Uterus (tissue), 4 donors: ENCODE data around the gene SFSWAP. TPM values are rescaled to one million over a fixed set of nuclear protein-coding genes. Genes with fewer than 3 reads are reported as not detected.

Experiments used
- DNase-seq, 2 donors: peaks; one replicate each; pipeline ENCODE4 v3.0.0-alpha.2; 2019 to 2020
- H3K27ac ChIP-seq, 2 donors: fragments of 200-600 bp; sonication (generic); 1 replicate in 1 of 2; 2 replicates in 1 of 2; pipeline ENCODE4 v1.5.1; 2016 to 2018
- H3K27me3 ChIP-seq, 2 donors: fragments of 200-600 bp; sonication (generic); one replicate each; pipeline ENCODE4 v1.5.1; 2018 to 2019; ENCODE audit warnings: control low read depth in 1 of 2
- H3K36me3 ChIP-seq, 2 donors: fragments of 200-600 bp; sonication (generic); one replicate each; pipeline ENCODE4 v1.5.1; 2019; ENCODE audit warnings: control low read depth in 1 of 2
- H3K4me1 ChIP-seq, 2 donors: fragments of 200-600 bp; sonication (generic); one replicate each; pipeline ENCODE4 v1.5.1; 2018 to 2019; ENCODE audit warnings: control low read depth in 1 of 2
- H3K4me3 ChIP-seq, 2 donors: fragments of 200-600 bp; sonication (generic); 1 replicate in 1 of 2; 2 replicates in 1 of 2; pipeline ENCODE4 v1.5.1; 2018 to 2019; ENCODE audit warnings: mild to moderate bottlenecking in 1 of 2
- H3K9me3 ChIP-seq, 2 donors: fragments of 200-600 bp; sonication (generic); one replicate each; pipeline ENCODE4 v1.5.1; 2019; ENCODE audit warnings: control low read depth in 1 of 2
- CTCF ChIP-seq, 4 experiments: fragments of 200-600 bp in 2 of 4; fragments of 450-650 bp in 2 of 4; sonication (generic) in 2 of 4; IDR thresholded peaks; one replicate each; pipeline ENCODE4 v1.5.1; 2016 to 2019; ENCODE audit warnings: antibody characterized with exemption in 4 of 4, mild to moderate bottlenecking in 2 of 4, moderate library complexity in 1 of 4
- POLR2A ChIP-seq, 2 donors: fragments of 450-650 bp; IDR thresholded peaks; one replicate each; pipeline ENCODE4 v1.6.1; 2016; ENCODE audit warnings: antibody characterized with exemption in 2 of 2, mild to moderate bottlenecking in 1 of 2, moderate library complexity in 1 of 2
- intact Hi-C: fragments of 100-400 bp; cut with DNase I; formaldehyde crosslinking; loops from one replicate; pipeline ENCODE4 v1.15.1; 2023; ENCODE audit warnings: low total_unique reads
- total RNA-seq, 4 donors: library from RNA; depleted of rRNA in 3 of 4; stranded (reverse); fragments of >200 nt in 3 of 4; gene quantifications; one replicate each; pipeline versions ENCODE4 v1.1.0 to v1.2.4, GENCODE V29; 2014 to 2023
- donor health status: DM: yes; HTN: yes; CAD: no.

Gene SFSWAP
- total RNA-seq, 4 donors from 2014 or later = 25.3 to 78.1 (median 55.2) TPM

- no peak overlapping the region for H3K27ac ChIP-seq
- no peaks in the 10 kb centered on the region for H3K4me1 ChIP-seq
- TF ChIP-seq CTCF (IDR thresholded peaks at IDR 0.05) (no peak), POLR2A (IDR thresholded peaks at IDR 0.05) (no peak)
- no peaks in the 10 kb centered on the region for H3K36me3 ChIP-seq
- H3K27me3 ChIP-seq = no peaks in the 10 kb centered on the region
- H3K9me3 ChIP-seq = no peaks in the 10 kb centered on the region
- intact Hi-C loops = no loop called here
- no peak overlapping the region for H3K4me3 ChIP-seq
- no peak for DNase-seq
Observed at GRCh38 chr12:131796754-131797587, 86.1 kb downstream of the SFSWAP start.

- H3K4me3 ChIP-seq = no peak overlapping the region
- no peak overlapping the region for H3K27ac ChIP-seq
- H3K27me3 ChIP-seq = no peaks in the 10 kb centered on the region
- TF ChIP-seq CTCF (IDR thresholded peaks at IDR 0.05) (no peak), POLR2A (IDR thresholded peaks at IDR 0.05) (no peak)
- H3K36me3 ChIP-seq = no peaks in the 10 kb centered on the region
- no peaks in the 10 kb centered on the region for H3K9me3 ChIP-seq
- DNase-seq = no peak
- intact Hi-C loops = no loop called here
- no peaks in the 10 kb centered on the region for H3K4me1 ChIP-seq
Observed at GRCh38 chr12:131797588-131797934, 86.7 kb downstream of the SFSWAP start.

GRCh38 chr12:131799195-131799594, 88.3 kb downstream of the SFSWAP start:
- Histone ChIP-seq H3K4me3 (no peak overlapping the region), H3K36me3 (no peaks in the 10 kb centered on the region), H3K4me1 (no peaks in the 10 kb centered on the region), H3K27ac (no peak overlapping the region), H3K27me3 (no peaks in the 10 kb centered on the region), H3K9me3 (no peaks in the 10 kb centered on the region)
- TF ChIP-seq POLR2A (IDR thresholded peaks at IDR 0.05) (no peak), CTCF (IDR thresholded peaks at IDR 0.05) (no peak)
- intact Hi-C loops = no loop called here
- DNase-seq = no peak

- Histone ChIP-seq H3K4me1 (no peaks in the 10 kb centered on the region), H3K36me3 (no peaks in the 10 kb centered on the region), H3K9me3 (no peaks in the 10 kb centered on the region), H3K4me3 (no peak overlapping the region), H3K27me3 (no peaks in the 10 kb centered on the region), H3K27ac (no peak overlapping the region)
- intact Hi-C loops = no loop called here
- no peak for DNase-seq
- TF ChIP-seq POLR2A (IDR thresholded peaks at IDR 0.05) (no peak), CTCF (IDR thresholded peaks at IDR 0.05) (no peak)
Observed at GRCh38 chr12:131799828-131800593, 89.1 kb downstream of the SFSWAP start.

- no peak for DNase-seq
- TF ChIP-seq CTCF (IDR thresholded peaks at IDR 0.05) (no peak), POLR2A (IDR thresholded peaks at IDR 0.05) (no peak)
Observed at GRCh38 chr12:131800594-131801135, 89.8 kb downstream of the SFSWAP start.

More at GRCh38 chr12:131800594-131801135, 89.8 kb downstream of the SFSWAP start:
- Histone ChIP-seq H3K36me3 (no peaks in the 10 kb centered on the region), H3K4me3 (no peak overlapping the region), H3K4me1 (no peaks in the 10 kb centered on the region), H3K27me3 (no peaks in the 10 kb centered on the region), H3K9me3 (no peaks in the 10 kb centered on the region), H3K27ac (no peak overlapping the region)
- intact Hi-C loops = no loop called here
